ENCODE results near the gene CBFA2T3. TPM values are rescaled to one million over a fixed set of nuclear protein-coding genes. Genes with fewer than 3 reads are reported as not detected.

The CBFA2T3 gene
- total RNA-seq, 2 donors from 2014 or later, result 0.19 TPM; not detected in 1

DNA sequence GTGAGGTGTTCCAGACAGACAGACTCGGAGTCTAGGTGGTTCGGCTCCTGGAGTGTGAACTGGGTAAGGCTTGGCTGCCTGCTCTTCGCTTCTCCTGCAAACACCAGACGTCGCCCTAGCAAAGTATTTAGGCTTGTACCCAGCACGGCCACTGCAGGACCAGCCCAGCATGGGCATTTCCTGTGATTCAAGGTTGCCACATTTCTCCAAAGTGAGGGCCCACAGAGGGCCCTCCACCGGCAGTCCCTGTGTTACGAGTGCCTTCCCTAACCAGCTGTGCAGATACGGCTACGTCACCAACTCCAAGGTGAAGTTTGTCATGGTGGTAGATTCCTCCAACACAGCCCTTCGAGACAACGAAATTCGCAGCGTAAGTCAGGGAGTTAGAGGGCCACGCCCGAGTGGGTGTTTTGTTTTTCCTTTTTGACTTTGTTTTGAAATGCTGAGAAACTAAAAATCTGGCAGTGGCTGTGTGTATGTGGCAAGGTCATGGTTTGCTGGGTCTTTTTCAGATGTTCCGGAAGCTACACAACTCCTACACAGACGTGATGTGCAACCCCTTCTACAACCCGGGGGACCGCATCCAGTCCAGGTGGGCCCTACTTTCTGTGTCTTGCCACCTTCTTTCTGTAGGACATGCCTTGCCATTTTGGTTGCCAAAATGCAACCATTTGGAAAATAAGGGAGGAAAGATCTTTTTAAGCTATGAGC is 117.5 kb downstream of the CBFA2T3 start:
- ATAC-seq (replicated peaks), result no peak
- Mint-ChIP-seq H3K36me3 (ENCODE audit: low read depth) (peaks cover 35% of the 10 kb centered on the region), H3K4me1 (peaks cover 14% of the 10 kb centered on the region), H3K27me3 (no peaks in the 10 kb centered on the region), H3K9me3 (no peaks in the 10 kb centered on the region), H3K4me3 (no peak overlapping the region), H3K27ac (no peak overlapping the region)

- Mint-ChIP-seq H3K27ac (peak overlapping the region; percentile 96), H3K4me1 (peaks cover 14% of the 10 kb centered on the region), H3K4me3 (peak overlapping the region; percentile 95), H3K27me3 (no peaks in the 10 kb centered on the region), H3K36me3 (ENCODE audit: low read depth) (peaks cover 35% of the 10 kb centered on the region), H3K9me3 (no peaks in the 10 kb centered on the region)
- peak; percentile 59 for ATAC-seq (replicated peaks)
Measured at GRCh38 chr16:88857728-88858339, 119.2 kb downstream of the CBFA2T3 start.

DNA sequence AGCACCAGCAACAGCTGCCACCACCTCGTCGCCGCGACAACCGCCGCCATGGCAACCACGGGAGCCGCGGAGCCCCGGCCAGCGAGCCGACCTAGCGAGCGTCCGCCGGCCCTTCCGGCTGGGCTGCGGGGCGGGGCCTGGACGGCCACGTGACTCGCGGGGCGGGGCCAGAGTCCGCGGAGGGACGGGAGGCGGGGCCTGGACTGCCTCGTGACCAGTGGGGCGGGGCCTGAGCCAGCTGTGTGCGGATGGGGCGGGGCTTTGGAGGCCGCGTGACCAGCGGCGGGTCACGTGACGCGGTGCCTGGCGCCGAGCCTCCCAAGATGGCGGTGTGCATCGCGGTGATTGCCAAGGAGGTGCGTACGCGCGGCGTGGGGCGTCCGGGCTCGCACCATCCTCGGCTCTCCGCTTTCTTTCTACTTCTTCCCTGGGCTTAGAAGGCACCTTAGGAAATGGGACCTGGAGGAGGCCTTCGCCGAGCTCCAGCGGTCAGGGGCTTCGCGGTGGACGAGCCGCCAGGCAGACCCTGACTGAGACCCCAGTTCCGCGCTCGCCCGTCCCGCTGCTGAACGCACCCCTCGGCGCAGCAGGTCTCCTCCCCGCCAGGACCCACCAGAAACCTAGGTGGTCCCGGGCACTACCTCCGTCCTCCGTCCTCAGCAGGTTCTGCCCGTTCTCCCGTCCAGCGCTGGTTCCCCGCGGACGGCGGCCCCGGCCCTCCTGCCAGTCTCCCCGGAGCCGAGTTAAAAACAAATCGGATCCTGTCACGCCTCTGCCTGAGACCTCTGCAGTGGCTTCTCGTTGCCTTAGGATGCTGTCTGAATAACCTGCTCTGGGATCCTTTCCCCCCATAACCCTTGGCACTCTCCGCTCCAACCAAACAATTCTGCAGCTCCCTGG is 119.9 kb downstream of the CBFA2T3 start, which contains the start of the genes GALNS and TRAPPC2L:
Gene GALNS, minus strand, starts transcription at position 120 of the 900 bp plus-strand sequence. Its CDS starts 70 bp downstream, at position 50.
Gene TRAPPC2L, plus strand, starts transcription at position 300 of the 900 bp plus-strand sequence. Its CDS starts 24 bp downstream, at position 324.
- H3K4me3 Mint-ChIP-seq, result peak within 1 kb of the TSS; percentile 95
- peak; percentile 86 for ATAC-seq (replicated peaks)
- no peaks in the 10 kb centered on the region for H3K9me3 Mint-ChIP-seq
- H3K4me1 Mint-ChIP-seq, result peaks cover 14% of the 10 kb centered on the region
- H3K36me3 Mint-ChIP-seq (ENCODE audit: low read depth), result peaks cover 35% of the 10 kb centered on the region
- no peaks in the 10 kb centered on the region for H3K27me3 Mint-ChIP-seq
- peak within 1 kb of the TSS; percentile 96 for H3K27ac Mint-ChIP-seq

DNA sequence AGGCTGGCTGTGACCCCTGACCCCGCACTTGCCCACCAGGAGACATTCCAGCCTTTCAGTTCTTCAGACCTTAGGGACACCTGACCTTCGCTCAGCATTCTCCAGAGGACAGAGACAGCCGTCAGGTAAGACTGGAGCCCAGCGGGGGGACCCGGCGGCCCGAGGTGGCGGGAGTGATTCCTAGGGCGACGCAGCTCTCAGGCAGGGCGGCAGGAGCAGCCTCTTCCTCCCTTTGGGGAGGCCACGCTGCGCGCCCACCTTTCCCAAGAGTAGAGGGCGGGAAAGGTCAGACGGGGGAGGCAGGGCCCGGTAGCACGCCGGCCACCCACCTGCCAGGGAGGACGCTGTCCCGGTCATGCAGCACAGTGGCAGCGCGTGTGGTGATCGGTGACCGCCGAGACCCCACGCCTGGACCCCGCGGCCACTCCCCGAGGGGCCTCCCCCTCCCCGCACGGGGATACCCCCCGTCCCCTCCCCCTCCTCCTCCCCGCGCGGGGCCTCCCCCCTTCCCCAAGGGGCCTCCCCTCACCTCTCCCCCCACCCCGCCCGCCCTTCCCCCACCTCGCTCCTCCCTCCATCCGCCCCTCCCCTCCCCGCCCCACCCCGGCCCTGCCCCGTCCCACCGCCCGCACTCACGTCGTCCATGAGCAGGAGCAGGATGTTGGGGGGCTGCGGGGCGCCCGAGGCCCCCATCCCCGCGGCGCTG is 120.7 kb downstream of the CBFA2T3 start:
- H3K27me3 Mint-ChIP-seq, result no peaks in the 10 kb centered on the region
- H3K36me3 Mint-ChIP-seq (ENCODE audit: low read depth), result peaks cover 35% of the 10 kb centered on the region
- H3K4me1 Mint-ChIP-seq, result peaks cover 14% of the 10 kb centered on the region
- peak overlapping the region; percentile 95 for H3K4me3 Mint-ChIP-seq
- ATAC-seq (replicated peaks), result peak; percentile 57
- no peaks in the 10 kb centered on the region for H3K9me3 Mint-ChIP-seq
- H3K27ac Mint-ChIP-seq, result no peak overlapping the region

DNA sequence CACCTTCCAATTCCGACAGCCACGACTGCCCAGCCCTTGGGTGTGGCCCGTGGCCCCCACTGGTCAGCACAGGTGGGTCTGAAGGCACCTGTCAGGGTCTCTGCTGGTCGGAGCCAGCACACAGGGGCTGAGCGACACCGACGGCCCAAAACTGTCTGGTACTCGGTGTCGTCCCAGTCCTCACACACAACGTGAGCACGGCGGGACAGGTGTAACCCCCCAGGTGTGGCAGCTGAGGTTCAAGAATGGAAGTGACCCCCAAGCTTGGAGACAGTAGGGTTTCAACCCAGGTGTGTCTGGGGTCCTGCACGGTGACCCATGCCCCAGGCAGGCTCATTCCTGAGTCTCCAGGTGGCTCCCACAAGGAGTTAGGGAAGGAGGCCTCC is 121.3 kb downstream of the CBFA2T3 start:
- Mint-ChIP-seq H3K4me1 (peaks cover 14% of the 10 kb centered on the region), H3K27me3 (no peaks in the 10 kb centered on the region), H3K4me3 (peak overlapping the region; percentile 61), H3K9me3 (no peaks in the 10 kb centered on the region), H3K27ac (no peak overlapping the region), H3K36me3 (ENCODE audit: low read depth) (peaks cover 30% of the 10 kb centered on the region)
- no peak for ATAC-seq (replicated peaks)

DNA sequence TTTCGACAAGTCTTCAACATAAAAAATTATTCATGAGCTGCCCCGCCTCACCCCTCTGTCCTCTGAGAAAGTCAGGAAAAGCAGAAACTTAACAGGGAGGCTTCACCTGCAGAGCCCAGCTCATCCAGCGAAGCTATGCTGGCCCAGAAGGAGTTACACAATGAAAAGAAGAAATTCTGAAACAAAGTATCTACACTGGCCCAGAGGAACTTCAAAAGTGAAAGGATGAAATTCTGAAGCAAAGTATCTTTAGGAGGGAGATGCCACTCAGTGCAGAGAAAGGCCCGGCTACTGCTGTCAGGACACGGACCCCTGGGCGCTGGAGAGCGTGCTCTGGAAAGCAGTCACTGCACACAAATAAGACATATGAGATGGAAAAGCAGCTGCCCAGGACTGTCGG is 121.8 kb downstream of the CBFA2T3 start:
- peaks cover 26% of the 10 kb centered on the region for H3K36me3 Mint-ChIP-seq (ENCODE audit: low read depth)
- H3K4me3 Mint-ChIP-seq, result peak overlapping the region; percentile 61
- H3K27me3 Mint-ChIP-seq, result no peaks in the 10 kb centered on the region
- no peaks in the 10 kb centered on the region for H3K9me3 Mint-ChIP-seq
- H3K4me1 Mint-ChIP-seq, result peaks cover 14% of the 10 kb centered on the region
- peak overlapping the region; percentile 78 for H3K27ac Mint-ChIP-seq
- no peak for ATAC-seq (replicated peaks)

GRCh38 chr16:88854306-88855111 is 122.5 kb downstream of the CBFA2T3 start:
- peak; percentile 51 for ATAC-seq (replicated peaks)
- Mint-ChIP-seq H3K27ac (peak overlapping the region; percentile 78), H3K4me3 (peak overlapping the region; percentile 61), H3K9me3 (no peaks in the 10 kb centered on the region), H3K36me3 (ENCODE audit: low read depth) (peaks cover 20% of the 10 kb centered on the region), H3K27me3 (no peaks in the 10 kb centered on the region), H3K4me1 (peaks cover 14% of the 10 kb centered on the region)

DNA sequence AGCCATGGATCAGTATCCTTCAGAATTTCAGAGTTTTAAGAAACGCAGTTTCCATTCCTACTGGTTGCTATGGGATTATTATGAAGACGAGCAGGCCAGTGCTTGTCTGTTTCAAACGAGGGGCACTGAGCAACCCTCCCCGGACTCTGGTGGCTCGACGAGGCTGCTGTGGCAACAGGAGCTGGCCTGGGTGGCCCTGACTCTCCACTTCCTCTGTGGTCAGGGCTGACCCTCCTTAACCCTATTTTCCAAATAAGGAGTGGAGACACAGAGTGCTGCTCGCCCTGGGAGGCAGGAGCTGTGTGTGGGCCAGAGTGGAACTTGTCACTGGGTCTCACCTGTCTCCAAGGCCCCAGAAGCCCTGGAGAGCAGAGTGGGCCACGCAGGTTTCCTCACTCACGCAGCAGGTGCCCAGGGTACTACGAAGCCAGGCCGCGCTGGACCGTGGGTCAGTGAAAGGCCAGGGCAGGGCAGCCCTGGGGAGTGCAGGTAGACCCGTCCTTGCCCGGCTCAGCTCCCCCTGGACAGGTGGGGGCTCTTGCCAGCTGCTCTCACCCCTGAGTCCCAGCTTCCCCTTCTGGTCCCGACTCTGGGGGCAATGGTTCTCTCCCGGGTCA is 123.6 kb downstream of the CBFA2T3 start:
- Mint-ChIP-seq H3K4me3 (no peak overlapping the region), H3K27me3 (no peaks in the 10 kb centered on the region), H3K9me3 (no peaks in the 10 kb centered on the region), H3K4me1 (peaks cover 14% of the 10 kb centered on the region), H3K36me3 (ENCODE audit: low read depth) (peaks cover 11% of the 10 kb centered on the region), H3K27ac (no peak overlapping the region)
- no peak for ATAC-seq (replicated peaks)

DNA sequence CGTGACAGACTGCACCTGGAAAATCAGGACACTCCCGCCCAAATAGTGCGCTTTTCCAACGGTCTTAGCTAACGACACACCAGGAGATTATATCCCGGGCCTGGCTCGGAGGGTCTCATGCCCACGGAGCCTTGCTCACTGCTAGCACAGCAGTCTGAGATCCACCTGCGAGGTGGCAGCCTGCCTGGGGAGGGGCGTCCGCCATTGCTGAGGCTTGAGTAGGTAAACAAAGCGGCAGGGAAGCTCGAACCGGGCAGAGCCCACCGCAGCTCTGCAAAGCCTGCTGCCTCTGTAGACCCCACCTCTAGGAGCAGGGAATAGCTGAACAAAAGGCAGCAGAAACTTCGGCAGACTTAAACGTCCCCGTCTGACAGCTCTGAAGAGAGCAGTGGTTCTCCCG is 125.4 kb downstream of the CBFA2T3 start:
- no peak overlapping the region for H3K27ac Mint-ChIP-seq
- H3K4me3 Mint-ChIP-seq, result no peak overlapping the region
- no peaks in the 10 kb centered on the region for H3K36me3 Mint-ChIP-seq (ENCODE audit: low read depth)
- H3K27me3 Mint-ChIP-seq, result no peaks in the 10 kb centered on the region
- no peaks in the 10 kb centered on the region for H3K9me3 Mint-ChIP-seq
- peaks cover 9% of the 10 kb centered on the region for H3K4me1 Mint-ChIP-seq
- no peak for ATAC-seq (replicated peaks)

- Mint-ChIP-seq H3K4me1 (peaks cover 9% of the 10 kb centered on the region), H3K27me3 (no peaks in the 10 kb centered on the region), H3K4me3 (no peak overlapping the region), H3K27ac (no peak overlapping the region), H3K9me3 (no peaks in the 10 kb centered on the region), H3K36me3 (ENCODE audit: low read depth) (no peaks in the 10 kb centered on the region)
- no peak for ATAC-seq (replicated peaks)
Measured at GRCh38 chr16:88850531-88851199, 126.3 kb downstream of the CBFA2T3 start.

DNA sequence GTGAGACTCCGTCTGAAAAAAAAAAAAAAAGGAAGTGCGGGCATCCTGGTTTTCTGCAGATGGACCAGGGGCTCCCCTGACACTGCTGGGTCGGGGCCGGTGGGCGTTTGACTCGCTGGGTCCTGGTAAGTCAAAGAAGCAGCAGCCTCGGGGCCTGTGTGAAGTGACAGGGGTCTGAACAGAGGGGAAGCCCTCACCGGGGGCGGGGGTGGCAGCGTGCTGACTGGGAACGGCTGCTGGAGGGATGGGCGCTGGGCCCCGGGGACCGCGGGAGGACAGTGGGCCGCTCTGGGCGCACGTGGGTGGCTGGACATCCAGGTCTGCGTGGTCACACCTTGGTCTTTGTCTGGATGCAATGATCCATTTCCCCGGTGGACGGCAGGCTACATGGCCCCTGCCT is 128.4 kb downstream of the CBFA2T3 start:
- H3K4me3 Mint-ChIP-seq, result no peak overlapping the region
- no peaks in the 10 kb centered on the region for H3K9me3 Mint-ChIP-seq
- no peak overlapping the region for H3K27ac Mint-ChIP-seq
- no peak for ATAC-seq (replicated peaks)
- no peaks in the 10 kb centered on the region for H3K4me1 Mint-ChIP-seq
- no peaks in the 10 kb centered on the region for H3K36me3 Mint-ChIP-seq (ENCODE audit: low read depth)
- H3K27me3 Mint-ChIP-seq, result no peaks in the 10 kb centered on the region

GRCh38 chr16:88847654-88848053 is 129.4 kb downstream of the CBFA2T3 start:
- H3K27ac Mint-ChIP-seq, result no peak overlapping the region
- H3K36me3 Mint-ChIP-seq (ENCODE audit: low read depth), result no peaks in the 10 kb centered on the region
- no peaks in the 10 kb centered on the region for H3K9me3 Mint-ChIP-seq
- H3K4me3 Mint-ChIP-seq, result no peak overlapping the region
- no peaks in the 10 kb centered on the region for H3K4me1 Mint-ChIP-seq
- no peak for ATAC-seq (replicated peaks)
- H3K27me3 Mint-ChIP-seq, result no peaks in the 10 kb centered on the region

GRCh38 chr16:88846088-88846487 is 130.9 kb downstream of the CBFA2T3 start:
- Mint-ChIP-seq H3K9me3 (no peaks in the 10 kb centered on the region), H3K4me3 (no peak overlapping the region), H3K4me1 (no peaks in the 10 kb centered on the region), H3K36me3 (ENCODE audit: low read depth) (no peaks in the 10 kb centered on the region), H3K27ac (no peak overlapping the region), H3K27me3 (no peaks in the 10 kb centered on the region)
- ATAC-seq (replicated peaks), result no peak
